ENCODE results near the gene SLC8A1. TPM values are rescaled to one million over a fixed set of nuclear protein-coding genes. Genes with fewer than 3 reads are reported as not detected.
A peak's percentile ranks its signal among the peaks of the same experiment; 100 is the strongest.

SLC8A1 gene
- total RNA-seq, 1 donor, result 82.9 TPM

- H3K79me2 ChIP-seq (ENCODE audit: insufficient read depth, low read length), result no peaks in the 10 kb centered on the region
- DNase-seq (ENCODE audit: insufficient read length, low spot score, missing footprints), result no peak
- no peaks in the 10 kb centered on the region for H3K9me3 ChIP-seq (ENCODE audit: low read depth, low read length)
Observed at GRCh38 chr2:40248294-40248693, 203.6 kb downstream of the SLC8A1 start.

GRCh38 chr2:40244675-40245074, 207.2 kb downstream of the SLC8A1 start:
- Histone ChIP-seq H3K27ac (ENCODE audit: low read depth, low read length) (peak overlapping the region; percentile 99), H3K79me2 (ENCODE audit: insufficient read depth, low read length) (peaks cover 12% of the 10 kb centered on the region), H3K9me3 (ENCODE audit: low read depth, low read length) (no peaks in the 10 kb centered on the region), H3K27me3 (ENCODE audit: insufficient read depth, low read length) (no peaks in the 10 kb centered on the region), H3K4me2 (ENCODE audit: insufficient read depth, low read length) (peak overlapping the region; percentile 69), H3K4me3 (ENCODE audit: insufficient read depth, low read length) (no peak overlapping the region), H3K36me3 (ENCODE audit: insufficient read depth, low read length) (no peaks in the 10 kb centered on the region), H3K4me1 (ENCODE audit: insufficient read depth, low read length) (peaks cover 39% of the 10 kb centered on the region), H2AFZ (ENCODE audit: low read length) (no peak overlapping the region), H4K20me1 (ENCODE audit: insufficient read depth, low read length) (no peaks in the 10 kb centered on the region)
- TF ChIP-seq CTCF (IDR thresholded peaks at IDR 0.05; ENCODE audit: extremely low read depth, low read depth, low read length), result peak; percentile 79
- peak; percentile 77 for DNase-seq (ENCODE audit: insufficient read length, low spot score, missing footprints)

More at GRCh38 chr2:40248294-40248693, 203.6 kb downstream of the SLC8A1 start:
- H2AFZ ChIP-seq (ENCODE audit: low read length), result no peak overlapping the region
- H3K27me3 ChIP-seq (ENCODE audit: insufficient read depth, low read length), result no peaks in the 10 kb centered on the region
- H3K4me2 ChIP-seq (ENCODE audit: insufficient read depth, low read length), result no peak overlapping the region
- H3K4me3 ChIP-seq (ENCODE audit: insufficient read depth, low read length), result no peak overlapping the region
- no peaks in the 10 kb centered on the region for H3K36me3 ChIP-seq (ENCODE audit: insufficient read depth, low read length)
- H3K4me1 ChIP-seq (ENCODE audit: insufficient read depth, low read length), result peaks cover 20% of the 10 kb centered on the region
- H4K20me1 ChIP-seq (ENCODE audit: insufficient read depth, low read length), result no peaks in the 10 kb centered on the region
- no peak overlapping the region for H3K27ac ChIP-seq (ENCODE audit: low read depth, low read length)
- TF ChIP-seq CTCF (IDR thresholded peaks at IDR 0.05; ENCODE audit: extremely low read depth, low read depth, low read length), result no peak

- peak overlapping the region; percentile 69 for H3K4me2 ChIP-seq (ENCODE audit: insufficient read depth, low read length)
- peak; percentile 89 for DNase-seq (ENCODE audit: insufficient read length, low spot score, missing footprints)
- no peaks in the 10 kb centered on the region for H3K9me3 ChIP-seq (ENCODE audit: low read depth, low read length)
- H4K20me1 ChIP-seq (ENCODE audit: insufficient read depth, low read length), result no peaks in the 10 kb centered on the region
- peak overlapping the region; percentile 18 for H3K4me3 ChIP-seq (ENCODE audit: insufficient read depth, low read length)
- H3K4me1 ChIP-seq (ENCODE audit: insufficient read depth, low read length), result peaks cover 42% of the 10 kb centered on the region
- TF ChIP-seq CTCF (IDR thresholded peaks at IDR 0.05; ENCODE audit: extremely low read depth, low read depth, low read length), result no peak
- no peaks in the 10 kb centered on the region for H3K27me3 ChIP-seq (ENCODE audit: insufficient read depth, low read length)
- H3K36me3 ChIP-seq (ENCODE audit: insufficient read depth, low read length), result no peaks in the 10 kb centered on the region
- peaks cover 12% of the 10 kb centered on the region for H3K79me2 ChIP-seq (ENCODE audit: insufficient read depth, low read length)
- peak overlapping the region; percentile 99 for H3K27ac ChIP-seq (ENCODE audit: low read depth, low read length)
- no peak overlapping the region for H2AFZ ChIP-seq (ENCODE audit: low read length)
Observed at GRCh38 chr2:40244251-40244650, 207.6 kb downstream of the SLC8A1 start.

GRCh38 chr2:40243581-40244187, 208.2 kb downstream of the SLC8A1 start:
- no peaks in the 10 kb centered on the region for H3K36me3 ChIP-seq (ENCODE audit: insufficient read depth, low read length)
- H3K4me2 ChIP-seq (ENCODE audit: insufficient read depth, low read length), result peak overlapping the region; percentile 69
- peaks cover 12% of the 10 kb centered on the region for H3K79me2 ChIP-seq (ENCODE audit: insufficient read depth, low read length)
- H2AFZ ChIP-seq (ENCODE audit: low read length), result no peak overlapping the region
- H3K9me3 ChIP-seq (ENCODE audit: low read depth, low read length), result no peaks in the 10 kb centered on the region
- H3K4me3 ChIP-seq (ENCODE audit: insufficient read depth, low read length), result peak overlapping the region; percentile 18
- peaks cover 42% of the 10 kb centered on the region for H3K4me1 ChIP-seq (ENCODE audit: insufficient read depth, low read length)
- no peak for TF ChIP-seq CTCF (IDR thresholded peaks at IDR 0.05; ENCODE audit: extremely low read depth, low read depth, low read length)
- no peaks in the 10 kb centered on the region for H4K20me1 ChIP-seq (ENCODE audit: insufficient read depth, low read length)
- peak overlapping the region; percentile 99 for H3K27ac ChIP-seq (ENCODE audit: low read depth, low read length)
- no peak for DNase-seq (ENCODE audit: insufficient read length, low spot score, missing footprints)
- H3K27me3 ChIP-seq (ENCODE audit: insufficient read depth, low read length), result no peaks in the 10 kb centered on the region

Data from osteoblast (primary cell).